Measurements from ENCODE around the gene GMNC.

The GMNC gene

DNA sequence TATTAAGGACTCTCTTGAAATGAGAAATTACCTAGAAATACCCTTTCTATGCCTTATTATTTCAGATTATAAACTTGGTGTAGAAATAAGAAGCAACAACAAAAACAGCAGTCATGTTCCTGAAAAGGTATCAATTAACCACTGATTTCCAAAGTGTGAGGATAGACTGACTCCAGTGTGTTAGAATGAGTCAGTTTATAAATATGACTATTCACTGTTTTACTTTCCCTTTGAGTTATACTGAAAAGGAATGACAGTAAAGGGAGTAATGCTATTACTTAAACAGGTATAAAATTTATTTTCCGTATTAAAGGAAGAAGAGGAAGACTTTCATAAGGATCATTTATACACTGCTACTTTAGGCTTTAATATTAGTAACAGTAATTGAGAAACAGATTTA is 12.9 kb downstream of the GMNC start:
- no peak for DNase-seq (ENCODE audit: low read depth in 3 of 3)

DNA sequence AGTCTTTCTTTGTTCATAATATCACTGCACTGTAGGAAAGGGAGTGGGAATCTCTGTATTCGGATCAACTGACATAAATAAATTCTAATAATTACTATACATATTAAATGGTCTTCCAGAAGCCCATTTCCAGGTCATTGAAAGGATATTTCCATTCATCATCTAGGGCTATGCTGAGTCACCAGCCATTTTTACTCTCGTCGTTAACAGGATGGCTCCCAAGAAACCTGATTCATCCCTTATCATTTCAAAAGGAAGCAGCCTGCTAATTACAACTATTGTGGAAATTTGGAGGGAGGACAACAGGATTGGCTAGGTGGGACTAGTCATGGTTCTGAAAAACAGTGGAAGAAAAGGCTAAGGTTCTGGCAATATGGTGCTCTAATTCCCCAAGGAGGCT is 13.6 kb downstream of the GMNC start:
- DNase-seq (ENCODE audit: low read depth in 3 of 3), result no peak

GRCh38 chr3:190847436-190847835 is 15.1 kb downstream of the GMNC start:
- no peak for DNase-seq (ENCODE audit: low read depth in 3 of 3)

- no peak for DNase-seq (ENCODE audit: low read depth in 3 of 3)
Observed at GRCh38 chr3:190840146-190840545, 22.3 kb downstream of the GMNC start.

DNA sequence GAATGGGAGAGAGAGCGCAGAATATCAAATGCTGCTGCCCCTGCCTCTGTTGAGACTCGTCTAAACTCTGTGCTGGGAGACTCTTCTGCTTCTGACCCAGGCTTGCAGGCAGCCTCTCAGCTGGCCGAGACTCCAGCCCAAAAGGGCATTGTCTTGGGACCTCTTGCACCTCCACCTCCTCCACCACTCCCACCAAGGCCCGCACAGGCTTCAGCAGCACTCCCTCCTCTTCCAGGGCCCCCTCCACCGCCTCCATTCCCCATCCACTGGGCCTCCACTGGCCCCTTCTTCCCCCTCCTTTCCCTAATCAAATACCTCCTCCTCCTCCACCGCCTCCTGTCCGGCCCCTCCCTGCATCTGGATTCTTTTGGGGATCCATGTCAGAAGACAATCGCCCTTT is 31.3 kb downstream of the GMNC start:
- no peak for DNase-seq (ENCODE audit: low read depth in 3 of 3)

GRCh38 chr3:190830031-190830430 is 32.5 kb downstream of the GMNC start:
- no peak for DNase-seq (ENCODE audit: low read depth in 3 of 3)

DNA sequence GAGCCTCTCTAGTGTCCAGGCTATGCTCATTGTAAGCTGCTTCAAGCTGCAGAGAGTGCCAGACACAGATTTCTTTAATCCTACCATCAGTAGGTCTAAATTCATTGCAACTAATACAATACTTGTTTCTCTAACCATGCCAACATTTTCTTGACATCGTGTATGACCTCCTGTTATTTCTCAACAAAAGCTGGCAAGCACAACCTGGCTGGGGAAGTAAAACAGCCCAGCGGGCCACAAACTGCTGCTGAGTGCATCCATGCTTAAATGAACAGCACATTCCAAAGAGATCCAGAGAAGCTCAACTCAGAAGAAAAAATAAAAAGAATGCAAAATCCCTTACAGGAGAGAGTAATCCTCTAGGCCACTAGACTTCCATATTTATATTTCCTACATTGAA is 36.5 kb downstream of the GMNC start:
- no peak for DNase-seq (ENCODE audit: low read depth in 3 of 3)

DNA sequence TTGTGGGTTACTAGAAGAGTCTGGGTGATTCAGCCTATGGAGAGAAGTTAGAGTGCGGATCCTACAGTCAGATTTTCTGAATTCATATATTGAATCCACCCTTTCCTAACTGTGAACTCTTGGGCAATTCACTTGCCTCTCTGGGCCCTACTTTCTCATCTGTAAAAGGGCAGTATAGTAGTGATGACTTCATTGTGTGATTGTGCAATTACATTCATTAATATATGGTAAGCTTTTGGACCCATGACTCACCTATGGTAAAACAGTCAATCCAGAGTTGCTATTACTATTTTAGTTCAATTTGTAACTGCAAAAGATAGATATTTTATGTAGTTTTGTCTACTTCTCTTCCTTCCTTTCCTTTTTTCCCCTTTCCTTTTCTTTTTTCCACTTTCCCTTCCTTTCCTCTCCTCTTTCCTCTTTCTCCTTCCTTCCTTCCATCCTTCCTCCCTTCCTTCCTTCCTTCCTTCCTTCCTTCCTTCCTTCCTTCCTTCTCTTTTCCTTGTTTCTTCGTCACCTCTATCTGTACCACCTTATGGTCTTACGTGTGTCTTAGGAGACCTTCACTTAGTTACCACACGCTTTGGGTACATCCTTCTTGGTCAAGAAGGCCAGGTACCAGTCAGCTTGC is 37.0 kb downstream of the GMNC start:
- no peak for DNase-seq (ENCODE audit: low read depth in 3 of 3)

DNA sequence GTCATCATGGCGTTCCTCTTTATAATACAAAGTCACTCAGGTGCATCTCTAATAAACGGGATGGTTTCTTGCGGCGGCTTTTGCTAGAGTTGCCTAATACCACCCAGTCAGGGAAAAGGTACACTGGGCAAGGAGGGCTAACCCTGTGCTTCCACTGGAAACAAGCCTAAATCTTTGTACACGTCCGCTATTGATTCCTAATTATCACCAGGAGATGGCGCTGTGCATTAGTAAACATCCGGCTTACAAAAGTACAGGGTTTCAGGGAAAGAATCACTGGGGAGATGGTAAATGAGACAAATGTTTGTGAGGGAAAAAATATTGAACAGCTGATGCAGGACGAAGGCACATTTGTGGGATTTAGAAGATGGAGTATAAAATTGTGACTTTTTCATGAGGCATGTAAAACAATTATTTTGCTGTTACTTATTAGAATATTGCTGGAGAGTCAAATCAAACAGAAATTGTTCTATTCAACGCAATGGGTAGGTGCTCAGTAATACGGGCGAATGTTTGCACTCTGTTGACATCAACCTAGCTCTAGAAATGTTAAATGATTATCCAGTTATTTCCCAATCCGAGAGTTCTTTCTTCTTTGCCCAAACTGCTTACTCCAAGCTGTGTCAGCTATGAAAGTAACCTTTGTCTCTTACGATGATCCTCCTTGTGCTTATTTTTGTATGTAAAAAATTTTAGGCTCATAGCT is 50.6 kb downstream of the GMNC start:
- DNase-seq (ENCODE audit: low read depth in 3 of 3), result no peak

GRCh38 chr3:190810957-190811356 is 51.5 kb downstream of the GMNC start:
- DNase-seq (ENCODE audit: low read depth in 3 of 3), result no peak

DNA sequence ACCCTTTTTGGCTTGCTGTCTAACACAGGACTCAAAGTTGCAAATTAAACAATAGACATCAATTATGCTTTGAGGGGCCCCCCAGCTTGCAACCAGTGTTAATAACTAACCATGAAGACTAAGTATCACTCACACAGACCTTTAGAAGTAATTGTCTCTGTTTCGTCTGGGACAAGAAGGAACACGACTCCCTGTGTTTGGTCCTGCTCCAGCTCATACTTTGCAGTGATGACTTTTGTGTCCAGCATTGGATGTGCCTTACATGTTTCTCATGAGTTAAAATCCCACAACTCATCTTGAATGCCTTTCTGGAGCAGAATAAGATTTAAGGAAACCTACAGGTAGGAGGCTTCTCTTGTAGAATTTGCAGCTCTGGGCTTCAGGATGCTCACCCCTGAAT is 53.1 kb downstream of the GMNC start:
- DNase-seq (ENCODE audit: low read depth in 3 of 3), result no peak

DNA sequence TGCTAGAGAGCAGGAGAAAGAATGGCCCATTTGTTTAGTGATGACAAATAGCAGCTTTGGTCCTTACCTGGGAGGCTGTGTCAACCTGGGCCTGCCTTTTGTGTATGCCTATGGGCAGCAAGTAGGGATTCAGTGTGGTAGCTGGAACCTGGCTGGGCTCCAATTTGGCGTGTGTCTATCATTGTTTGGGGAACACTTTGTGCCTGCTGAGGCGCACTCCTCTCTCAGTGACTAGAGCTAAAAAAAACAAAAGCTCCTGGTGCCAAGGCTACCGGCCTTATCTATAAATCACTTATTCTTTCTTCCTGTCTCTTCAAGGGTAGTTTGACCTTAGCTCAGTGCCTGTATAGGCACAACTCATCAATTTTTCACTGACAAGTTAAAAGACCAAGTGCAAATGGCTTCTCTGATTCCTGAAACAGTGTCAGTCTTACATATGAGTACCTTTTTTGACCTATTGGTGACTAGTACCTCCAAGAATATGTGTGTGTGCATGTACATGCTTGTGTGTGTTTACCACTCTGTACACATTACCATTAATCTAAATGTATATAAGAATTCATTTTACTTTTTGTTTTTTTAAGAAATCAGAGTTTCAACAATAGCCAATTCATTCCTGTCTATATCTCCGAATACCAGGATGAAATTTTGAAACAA is 54.6 kb downstream of the GMNC start:
- no peak for DNase-seq (ENCODE audit: low read depth in 3 of 3)
